ENCODE results near the gene AP5M1.

DNA sequence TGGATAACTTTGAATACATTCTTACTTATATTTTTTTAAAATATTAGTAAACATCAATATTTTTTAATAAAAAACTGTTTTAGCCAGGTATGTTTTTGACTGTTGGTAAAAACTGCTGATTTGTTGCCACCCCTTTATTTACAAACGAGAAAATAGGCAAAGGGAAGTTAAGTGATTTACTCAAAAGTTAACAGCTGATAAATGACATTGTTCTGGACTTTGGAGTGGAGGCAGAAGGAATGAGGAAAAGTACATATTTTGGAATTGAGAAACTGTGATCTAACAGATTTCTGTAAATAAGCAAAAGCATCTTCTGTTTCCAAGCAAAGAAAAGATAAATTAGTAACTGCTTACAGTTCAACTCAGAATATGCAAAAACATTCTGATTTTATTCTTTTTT is 4.5 kb downstream of the AP5M1 start:
- no peak for TF ChIP-seq CTCF (IDR thresholded peaks at IDR 0.05; ENCODE audit: low read depth, low read length, poor library complexity, severe bottlenecking)
- TF ChIP-seq EZH2phosphoT487 (IDR thresholded peaks at IDR 0.05; ENCODE audit: borderline replicate concordance, low read length) = no peak

Data from DOHH2 (cell line).